Breast epithelium (tissue), 3 donors: ENCODE measurements around the gene ELK4.

ENCODE experiments used
- CTCF ChIP-seq, 3 donors: fragments of 450-650 bp; IDR thresholded peaks; one replicate each; pipeline ENCODE4 v1.5.1; 2016 to 2017; ENCODE audit warnings: antibody characterized with exemption in 3 of 3, mild to moderate bottlenecking in 3 of 3, moderate library complexity in 3 of 3
- POLR2A ChIP-seq: fragments of 450-650 bp; IDR thresholded peaks from one replicate; pipeline ENCODE4 v1.6.1; 2016; ENCODE audit warnings: antibody characterized with exemption, mild to moderate bottlenecking, moderate library complexity

- TF ChIP-seq CTCF (IDR thresholded peaks at IDR 0.05), result no peak
- TF ChIP-seq POLR2A, result no peak
Measured at GRCh38 chr1:205623646-205624045, 8.2 kb downstream of the ELK4 start.
